Stimulated activated CD4-positive, alpha-beta T cell treated with anti-CD3 and anti-CD28 coated beads, Interleukin-15, amount 100 ng/mL, for 48 hours (primary cell): ENCODE measurements around the gene TSC1.

Experiments used
- DNase-seq, 2 donors: peaks; one replicate each; pipeline ENCODE4 v3.0.0-alpha.2; 2020; ENCODE audit warnings: low read depth in 2 of 2

TSC1 gene

GRCh38 chr9:132937463-132937901 lies 6.9 kb downstream of the TSC1 start:
- no peak for DNase-seq

GRCh38 chr9:132935026-132935425 lies 9.4 kb downstream of the TSC1 start:
- DNase-seq = no peak

- DNase-seq = no peak
These were observed 13.2 kb downstream of the TSC1 start for GRCh38 chr9:132931178-132931735.

GRCh38 chr9:132927704-132928103 lies 16.7 kb downstream of the TSC1 start:
- no peak for DNase-seq

GRCh38 chr9:132923346-132923902 lies 21.0 kb downstream of the TSC1 start:
- no peak for DNase-seq

GRCh38 chr9:132919614-132920268 lies 24.7 kb downstream of the TSC1 start:
- DNase-seq = no peak

- DNase-seq = no peak
These were observed 29.5 kb downstream of the TSC1 start for GRCh38 chr9:132914924-132915323.

- DNase-seq = no peak
These were observed 32.3 kb downstream of the TSC1 start for GRCh38 chr9:132912131-132912530.

- no peak for DNase-seq
These were observed 34.0 kb downstream of the TSC1 start for GRCh38 chr9:132910376-132910775.

- DNase-seq = no peak
These were observed 35.1 kb downstream of the TSC1 start for GRCh38 chr9:132909311-132909710.

- DNase-seq = no peak
These were observed 35.8 kb downstream of the TSC1 start for GRCh38 chr9:132908635-132909034.

- no peak for DNase-seq
These were observed 38.7 kb downstream of the TSC1 start for GRCh38 chr9:132905726-132906125.

- DNase-seq = no peak
These were observed 40.6 kb downstream of the TSC1 start for GRCh38 chr9:132903574-132904492.

GRCh38 chr9:132901858-132902831 lies 42.3 kb downstream of the TSC1 start:
- peak; percentile 53 to 67 for DNase-seq

GRCh38 chr9:132898051-132898450 lies 46.4 kb downstream of the TSC1 start:
- no peak for DNase-seq

- DNase-seq = no peak
These were observed 47.5 kb downstream of the TSC1 start for GRCh38 chr9:132896906-132897305.

- DNase-seq = no peak
These were observed 48.2 kb downstream of the TSC1 start for GRCh38 chr9:132896264-132896663.

- no peak for DNase-seq
These were observed 49.3 kb downstream of the TSC1 start for GRCh38 chr9:132894862-132895835.

- DNase-seq = no peak
These were observed 50.1 kb downstream of the TSC1 start for GRCh38 chr9:132894346-132894745.

- DNase-seq = no peak
These were observed 52.0 kb downstream of the TSC1 start for GRCh38 chr9:132892400-132892799.
